ENCODE data around the gene COMMD10. TPM values are rescaled to one million over a fixed set of nuclear protein-coding genes. Genes with fewer than 3 reads are reported as not detected.

COMMD10 gene
- total and polyA plus RNA-seq, 2 donors (not counting 1 experiment from before 2014, with no cell fraction given): 19.8 to 48.7 TPM

GRCh38 chr5:116046261-116046660 lies 38.6 kb upstream of the COMMD10 start:
- Histone ChIP-seq H3K36me3 (replicated peaks in 1 of 2; ENCODE audit: control extremely low read depth in 1 of 2, control insufficient read depth in 1 of 2, extremely low read depth in 1 of 2, insufficient read depth in 2 of 2, low read length in 1 of 2) (no peaks in the 10 kb centered on the region), H3K79me2 (ENCODE audit: control insufficient read depth, insufficient read depth, low read length) (no peaks in the 10 kb centered on the region), H3K27me3 (replicated peaks in 1 of 4; ENCODE audit: control extremely low read depth in 1 of 4, control insufficient read depth in 3 of 4, insufficient read depth in 4 of 4, low read length in 3 of 4) (no peaks in the 10 kb centered on the region), H3K27ac (ENCODE audit: low read length in 2 of 2) (no peak overlapping the region), H2AFZ (ENCODE audit: insufficient read depth, low read depth, low read length, poor library complexity, severe bottlenecking) (no peak overlapping the region), H4K20me1 (ENCODE audit: control insufficient read depth, insufficient read depth, low read length, poor library complexity, severe bottlenecking) (no peaks in the 10 kb centered on the region), H3K9ac (ENCODE audit: low read length) (no peak overlapping the region), H3K9me3 (ENCODE audit: control extremely low read depth in 1 of 3, control insufficient read depth in 2 of 3, insufficient read depth in 1 of 3, low read length in 2 of 3) (no peaks in the 10 kb centered on the region), H3K4me1 (ENCODE audit: control insufficient read depth in 2 of 2, insufficient read depth in 2 of 2, low read length in 2 of 2) (no peaks in the 10 kb centered on the region), H3K4me3 (ENCODE audit: control extremely low read depth in 1 of 5, extremely low read depth in 1 of 5, insufficient read depth in 1 of 5, low read depth in 2 of 5, low read length in 4 of 5) (no peak overlapping the region), H3K4me2 (replicated peaks; ENCODE audit: low read depth, low read length, poor library complexity, severe bottlenecking) (no peak overlapping the region)
- DNase-seq (no peak), ATAC-seq (ENCODE audit: low read depth) (no peak)
- intact Hi-C loops (cut with micrococcal nuclease): no loop called here
- TF ChIP-seq, protein P1, sequence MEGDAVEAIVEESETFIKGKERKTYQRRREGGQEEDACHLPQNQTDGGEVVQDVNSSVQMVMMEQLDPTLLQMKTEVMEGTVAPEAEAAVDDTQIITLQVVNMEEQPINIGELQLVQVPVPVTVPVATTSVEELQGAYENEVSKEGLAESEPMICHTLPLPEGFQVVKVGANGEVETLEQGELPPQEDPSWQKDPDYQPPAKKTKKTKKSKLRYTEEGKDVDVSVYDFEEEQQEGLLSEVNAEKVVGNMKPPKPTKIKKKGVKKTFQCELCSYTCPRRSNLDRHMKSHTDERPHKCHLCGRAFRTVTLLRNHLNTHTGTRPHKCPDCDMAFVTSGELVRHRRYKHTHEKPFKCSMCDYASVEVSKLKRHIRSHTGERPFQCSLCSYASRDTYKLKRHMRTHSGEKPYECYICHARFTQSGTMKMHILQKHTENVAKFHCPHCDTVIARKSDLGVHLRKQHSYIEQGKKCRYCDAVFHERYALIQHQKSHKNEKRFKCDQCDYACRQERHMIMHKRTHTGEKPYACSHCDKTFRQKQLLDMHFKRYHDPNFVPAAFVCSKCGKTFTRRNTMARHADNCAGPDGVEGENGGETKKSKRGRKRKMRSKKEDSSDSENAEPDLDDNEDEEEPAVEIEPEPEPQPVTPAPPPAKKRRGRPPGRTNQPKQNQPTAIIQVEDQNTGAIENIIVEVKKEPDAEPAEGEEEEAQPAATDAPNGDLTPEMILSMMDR (IDR thresholded peaks at IDR 0.05): no peak
- no peak for TF ChIP-seq EZH2 (IDR thresholded peaks at IDR 0.05; ENCODE audit: borderline replicate concordance, insufficient read depth, low read depth, low read length, poor library complexity, severe bottlenecking)
- Mint-ChIP-seq H3K27me3 (no peaks in the 10 kb centered on the region), H3K27ac (no peak overlapping the region), H3K4me1 (peaks cover 2% of the 10 kb centered on the region), H3K4me3 (no peak overlapping the region), H3K9me3 (ENCODE audit: insufficient read depth) (no peaks in the 10 kb centered on the region)
- POLR2A ChIA-PET: no interaction called here
- CTCF ChIA-PET: no interaction called here
- WGBS (ENCODE audit: insufficient coverage): no CpG with 5 or more reads among the region's 3 CpGs

- no peaks in the 10 kb centered on the region for H3K36me3 ChIP-seq (replicated peaks in 1 of 2; ENCODE audit: control extremely low read depth in 1 of 2, control insufficient read depth in 1 of 2, extremely low read depth in 1 of 2, insufficient read depth in 2 of 2, low read length in 1 of 2)
- no peaks in the 10 kb centered on the region for H3K4me1 ChIP-seq (ENCODE audit: control insufficient read depth in 2 of 2, insufficient read depth in 2 of 2, low read length in 2 of 2)
- no peak overlapping the region for H3K4me3 ChIP-seq (ENCODE audit: control extremely low read depth in 1 of 5, extremely low read depth in 1 of 5, insufficient read depth in 1 of 5, low read depth in 2 of 5, low read length in 4 of 5)
- peaks cover 2% of the 10 kb centered on the region for H3K4me1 Mint-ChIP-seq
- no peak for DNase-seq
- no peak overlapping the region for H3K9ac ChIP-seq (ENCODE audit: low read length)
- H3K27ac Mint-ChIP-seq: no peak overlapping the region
- no peak for ATAC-seq (ENCODE audit: low read depth)
- intact Hi-C loops (cut with micrococcal nuclease): no loop called here
- H3K27ac ChIP-seq (ENCODE audit: low read length in 2 of 2): no peak overlapping the region
- no peak overlapping the region for H3K4me2 ChIP-seq (replicated peaks; ENCODE audit: low read depth, low read length, poor library complexity, severe bottlenecking)
- 83% methylated on average over 1 of the region's 2 CpGs for whole genome bisulfite sequencing (ENCODE audit: insufficient coverage)
- ChIA-PET CTCF (interaction anchor here (1.7 kb wide), 1 partner anchor 21 kb away, joined by 4 read pairs; no protein-coding TSS in a partner anchor), POLR2A (no interaction called here)
- no peaks in the 10 kb centered on the region for H3K27me3 ChIP-seq (replicated peaks in 1 of 4; ENCODE audit: control extremely low read depth in 1 of 4, control insufficient read depth in 3 of 4, insufficient read depth in 4 of 4, low read length in 3 of 4)
- H3K9me3 ChIP-seq (ENCODE audit: control extremely low read depth in 1 of 3, control insufficient read depth in 2 of 3, insufficient read depth in 1 of 3, low read length in 2 of 3): no peaks in the 10 kb centered on the region
- no peak overlapping the region for H2AFZ ChIP-seq (ENCODE audit: insufficient read depth, low read depth, low read length, poor library complexity, severe bottlenecking)
- H3K27me3 Mint-ChIP-seq: no peaks in the 10 kb centered on the region
- no peak for TF ChIP-seq EZH2 (IDR thresholded peaks at IDR 0.05; ENCODE audit: borderline replicate concordance, insufficient read depth, low read depth, low read length, poor library complexity, severe bottlenecking)
- TF ChIP-seq, protein P1 (IDR thresholded peaks at IDR 0.05): no peak
- no peaks in the 10 kb centered on the region for H4K20me1 ChIP-seq (ENCODE audit: control insufficient read depth, insufficient read depth, low read length, poor library complexity, severe bottlenecking)
- H3K79me2 ChIP-seq (ENCODE audit: control insufficient read depth, insufficient read depth, low read length): no peaks in the 10 kb centered on the region
- no peaks in the 10 kb centered on the region for H3K9me3 Mint-ChIP-seq (ENCODE audit: insufficient read depth)
- H3K4me3 Mint-ChIP-seq: no peak overlapping the region
Observed at GRCh38 chr5:116046823-116047222, 38.0 kb upstream of the COMMD10 start.
